Mononuclear cell (primary cell): ENCODE results near the gene SLC16A12. TPM values are rescaled to one million over a fixed set of nuclear protein-coding genes. Genes with fewer than 3 reads are reported as not detected.
"Not testable (repeated sequence)": the region's sequence is repeated elsewhere in the genome, so short reads cannot be mapped to it uniquely, and the experiment has no call there.

ENCODE experiments used
- H3K27me3 ChIP-seq: 2 replicates; pipeline ENCODE4 v1.6.0; 2011; ENCODE audit warnings: low read length, control low read depth; ENCODE audit not compliant: insufficient read depth
- H3K4me1 ChIP-seq: 2 replicates; pipeline ENCODE4 v1.5.1; 2011; ENCODE audit warnings: mild to moderate bottlenecking, low read length, control low read depth; ENCODE audit not compliant: insufficient read depth
- H3K4me3 ChIP-seq: 2 replicates; pipeline ENCODE4 v1.5.1; 2011; ENCODE audit warnings: mild to moderate bottlenecking, low read length, moderate library complexity
- H3K9me3 ChIP-seq: 2 replicates; pipeline ENCODE4 v1.5.1; 2011; ENCODE audit warnings: low read depth, mild to moderate bottlenecking, control low read depth, low read length
- total RNA-seq: library from RNA; depleted of rRNA; stranded (reverse); fragments of >200 nt; gene quantifications from one replicate; pipeline ENCODE4 v1.2.3, GENCODE V29; 2012

Gene SLC16A12
- total RNA-seq, 1 donor: not detected

DNA sequence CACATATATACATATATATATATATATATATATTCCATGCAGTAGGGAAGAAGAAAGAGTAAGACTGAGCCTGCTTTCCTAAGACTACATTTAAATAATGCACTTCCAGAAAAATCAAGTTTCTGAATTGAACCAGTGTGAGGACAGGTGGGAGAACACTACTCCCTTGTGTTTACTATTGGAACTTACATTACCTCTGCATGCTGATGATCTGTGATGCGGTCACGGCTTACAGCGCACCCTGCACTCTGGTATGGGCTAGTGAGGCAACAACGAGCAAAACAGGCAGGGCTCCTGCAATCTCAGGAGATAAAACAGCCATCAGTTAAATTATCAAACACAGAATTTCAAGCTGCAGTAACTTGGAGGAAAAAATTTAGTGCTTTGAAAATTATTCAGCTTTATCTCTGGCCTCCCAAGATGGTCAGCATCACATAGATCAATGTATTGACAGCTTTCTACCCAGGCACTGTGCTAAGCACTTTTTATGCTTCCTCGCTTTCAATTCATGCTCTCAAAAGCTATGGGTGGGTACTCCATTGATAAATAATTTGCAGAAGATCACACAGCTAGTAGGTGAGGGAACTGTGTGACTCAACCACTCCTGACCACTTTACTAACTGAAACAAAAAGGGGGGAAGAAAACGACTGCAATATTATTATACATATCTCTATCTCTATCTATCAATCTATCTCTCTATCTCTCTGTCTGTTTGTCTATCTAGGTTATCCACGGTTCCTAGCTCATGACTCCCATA, 20.5 kb upstream of the SLC16A12 start:
- Histone ChIP-seq H3K9me3 (no peaks in the 10 kb centered on the region), H3K27me3 (no peaks in the 10 kb centered on the region), H3K4me1 (no peaks in the 10 kb centered on the region), H3K4me3 (no peak overlapping the region)

DNA sequence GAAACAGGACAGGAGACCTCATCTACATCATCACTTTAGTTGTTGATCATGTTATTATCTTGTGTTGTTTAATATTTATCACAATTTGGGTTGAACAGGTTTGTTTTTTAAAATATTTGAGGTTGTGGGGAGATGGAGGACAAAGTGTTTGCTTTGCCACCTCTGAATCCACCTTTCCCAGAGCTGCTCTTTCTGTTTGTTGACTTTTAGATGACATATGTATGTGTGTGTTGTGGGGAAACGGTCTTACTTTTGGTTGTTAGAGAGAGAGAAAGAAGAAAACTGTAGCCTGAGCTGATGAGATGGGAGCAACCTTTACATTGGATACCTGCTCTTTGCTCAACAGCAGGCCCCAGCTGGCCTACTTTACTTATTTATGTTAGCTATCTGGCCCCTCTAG, 19.0 kb upstream of the SLC16A12 start:
- no peaks in the 10 kb centered on the region for H3K27me3 ChIP-seq
- no peaks in the 10 kb centered on the region for H3K9me3 ChIP-seq
- no peaks in the 10 kb centered on the region for H3K4me1 ChIP-seq
- H3K4me3 ChIP-seq: no peak overlapping the region

DNA sequence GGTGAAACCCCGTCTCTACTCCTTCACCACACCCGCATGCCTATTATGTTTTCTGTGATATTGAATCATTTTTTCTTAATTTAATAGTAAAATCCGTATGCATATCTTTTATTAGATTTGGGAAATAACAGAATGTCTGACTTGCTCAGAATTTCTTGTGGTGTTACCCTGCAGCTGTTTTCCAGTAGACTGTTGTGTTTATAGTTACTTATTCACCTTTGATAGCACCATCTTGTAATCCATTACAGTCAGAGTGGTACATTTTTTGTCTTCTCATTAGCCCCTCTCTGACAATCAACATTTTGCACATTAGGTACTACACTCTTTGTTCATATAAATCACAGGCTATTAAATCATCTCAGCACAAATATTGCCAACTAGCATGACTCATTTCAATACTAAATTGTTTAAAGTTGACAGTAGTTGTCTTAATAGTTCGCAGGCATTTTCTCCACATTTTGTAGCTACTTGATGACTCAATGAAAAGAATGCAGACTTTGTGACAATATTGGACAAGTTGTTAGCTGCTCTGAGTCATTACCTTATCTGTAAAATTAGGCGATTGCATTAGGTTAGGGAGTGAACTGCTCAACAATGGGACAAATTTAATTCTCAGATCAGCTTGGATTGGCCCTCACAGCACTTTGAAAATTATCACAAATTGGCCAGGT, 17.8 kb upstream of the SLC16A12 start:
- peaks cover 5% of the 10 kb centered on the region for H3K4me1 ChIP-seq
- no peak overlapping the region for H3K4me3 ChIP-seq
- no peaks in the 10 kb centered on the region for H3K9me3 ChIP-seq
- H3K27me3 ChIP-seq: no peaks in the 10 kb centered on the region

DNA sequence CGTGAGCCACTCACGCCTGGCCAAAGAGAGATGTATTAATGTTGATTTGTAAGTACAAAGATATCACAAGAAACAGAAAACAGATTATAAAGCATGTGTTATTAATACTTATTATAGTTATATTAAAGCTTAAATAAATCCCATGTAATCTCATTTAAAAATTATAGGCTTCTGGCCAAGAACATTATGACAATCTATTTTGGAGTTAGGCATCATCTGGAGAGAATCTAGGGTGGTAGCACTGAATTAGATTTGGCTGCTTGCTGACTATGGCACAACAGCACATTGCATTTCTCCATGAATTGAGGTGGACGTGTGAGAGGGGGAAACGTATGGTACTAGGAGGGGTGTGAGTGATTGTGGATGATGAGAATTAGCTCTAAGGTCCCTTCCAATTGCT, 16.8 kb upstream of the SLC16A12 start:
- Histone ChIP-seq H3K4me1 (peaks cover 5% of the 10 kb centered on the region), H3K9me3 (no peaks in the 10 kb centered on the region), H3K27me3 (no peaks in the 10 kb centered on the region)

DNA sequence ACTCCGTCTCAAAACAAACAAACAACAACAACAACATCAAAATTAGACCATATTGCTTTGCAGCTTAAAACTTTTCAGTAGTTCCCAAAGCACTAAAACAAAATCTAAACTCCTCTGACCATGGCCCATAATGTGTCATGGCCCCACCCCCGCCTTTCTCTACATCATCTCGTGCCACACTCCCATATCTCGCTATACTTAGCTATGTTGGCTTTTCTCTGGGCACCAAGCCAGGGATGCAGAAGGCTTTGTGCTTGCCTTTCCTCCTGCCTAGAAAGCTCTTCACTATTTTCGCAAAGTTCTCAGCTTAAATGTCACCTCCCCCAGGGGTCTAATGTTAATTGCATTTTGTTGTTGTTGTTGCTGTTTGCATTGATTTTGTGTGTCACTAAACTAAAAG, 15.1 kb upstream of the SLC16A12 start:
- H3K4me1 ChIP-seq: peaks cover 5% of the 10 kb centered on the region
- H3K27me3 ChIP-seq: no peaks in the 10 kb centered on the region
- no peaks in the 10 kb centered on the region for H3K9me3 ChIP-seq
- no peak overlapping the region for H3K4me3 ChIP-seq

More for the DNA sequence above, 16.8 kb upstream of the SLC16A12 start:
- no peak overlapping the region for H3K4me3 ChIP-seq

DNA sequence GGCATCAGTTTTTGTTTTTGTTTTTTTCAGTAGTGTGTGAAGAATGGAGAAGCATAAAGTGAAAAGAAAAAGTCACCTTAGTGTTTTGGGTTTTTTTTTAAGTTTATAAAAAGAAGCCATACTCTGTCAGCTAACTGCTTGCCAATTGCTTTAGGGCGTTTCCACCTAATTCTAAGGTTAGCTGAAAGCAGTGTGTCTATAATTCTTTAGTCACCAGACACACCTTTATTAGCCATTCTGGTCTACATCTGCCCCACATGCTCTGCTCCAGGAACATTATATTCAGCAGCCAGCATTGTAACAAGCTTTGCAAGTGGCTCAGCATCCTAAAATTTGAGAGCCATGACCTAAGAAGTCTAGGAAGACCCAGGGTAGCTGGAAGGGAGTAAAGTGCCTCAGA, 14.1 kb upstream of the SLC16A12 start:
- H3K4me1 ChIP-seq: peaks cover 5% of the 10 kb centered on the region
- no peak overlapping the region for H3K4me3 ChIP-seq
- H3K9me3 ChIP-seq: no peaks in the 10 kb centered on the region
- no peaks in the 10 kb centered on the region for H3K27me3 ChIP-seq

DNA sequence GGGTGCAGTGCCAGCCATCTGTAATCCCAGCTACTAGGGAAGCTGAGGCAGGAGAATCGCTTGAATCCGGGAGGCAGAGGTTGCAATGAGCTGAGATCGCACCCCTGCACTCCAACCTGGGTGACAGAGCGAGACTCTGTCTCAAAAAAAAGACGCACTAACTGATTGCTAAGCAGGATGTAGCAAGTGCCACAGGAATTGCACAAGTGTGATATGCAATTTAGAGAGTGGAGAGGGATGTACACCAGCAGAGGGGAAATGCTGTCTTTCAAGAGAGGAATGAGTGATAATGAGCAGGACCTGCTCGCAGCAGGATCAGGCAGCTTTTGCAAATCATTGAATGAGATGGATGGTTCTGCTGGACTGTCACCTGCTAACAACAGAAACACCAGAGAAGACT, 13.3 kb upstream of the SLC16A12 start:
- Histone ChIP-seq H3K27me3 (no peaks in the 10 kb centered on the region), H3K9me3 (no peaks in the 10 kb centered on the region), H3K4me3 (no peak overlapping the region), H3K4me1 (peaks cover 5% of the 10 kb centered on the region)

DNA sequence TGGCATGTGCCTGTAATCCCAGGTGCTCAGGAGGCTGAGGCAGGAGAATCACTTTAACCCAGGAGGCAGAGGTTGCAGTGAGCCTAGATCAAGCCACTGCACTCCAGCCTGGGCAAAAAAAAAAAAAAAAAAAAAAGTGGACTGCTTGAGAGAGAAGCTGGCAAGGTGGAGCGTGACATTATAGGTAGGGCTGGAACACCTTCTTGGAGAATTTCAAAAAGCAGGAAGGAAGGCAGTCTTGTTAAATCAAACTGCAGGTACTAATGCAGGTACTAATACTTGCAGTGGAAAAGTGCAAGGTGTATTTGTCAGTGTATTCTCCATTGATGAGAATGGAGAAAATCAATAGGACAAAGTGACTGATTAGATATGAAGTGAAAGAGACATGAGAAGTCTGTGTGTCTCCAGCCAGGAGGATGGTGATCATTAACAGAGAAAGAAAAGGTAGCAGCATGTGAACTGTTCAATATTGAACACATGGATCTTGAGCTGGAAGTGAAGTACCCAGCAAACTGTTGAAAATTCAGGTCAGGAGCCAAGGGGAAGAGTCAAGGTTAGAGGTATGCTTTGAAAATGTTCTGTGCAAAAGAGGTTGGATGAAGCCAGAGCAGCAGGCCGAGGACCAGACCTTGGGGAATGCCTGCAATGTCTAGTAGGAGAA, 12.6 kb upstream of the SLC16A12 start:
- Histone ChIP-seq H3K27me3 (no peaks in the 10 kb centered on the region), H3K4me1 (peaks cover 5% of the 10 kb centered on the region), H3K4me3 (no peak overlapping the region), H3K9me3 (no peaks in the 10 kb centered on the region)

DNA sequence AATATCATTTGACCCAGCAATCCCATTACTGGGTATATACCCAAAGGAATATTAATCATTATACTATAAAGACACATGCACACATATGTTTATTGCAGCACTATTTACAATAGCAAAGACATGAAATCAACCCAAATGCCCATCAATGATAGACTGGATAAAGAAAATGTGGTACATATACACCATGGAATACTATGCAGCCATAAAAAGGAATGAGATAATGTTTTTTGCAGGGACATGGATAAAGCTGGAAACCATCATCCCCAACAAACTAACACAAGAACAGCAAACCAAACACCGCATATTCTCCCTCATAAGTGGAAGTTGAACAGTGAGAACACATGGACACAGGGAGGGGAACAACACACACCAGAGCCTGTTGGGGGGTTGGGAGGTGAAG, 11.3 kb upstream of the SLC16A12 start:
- not testable (repeated sequence) for H3K9me3 ChIP-seq, H3K4me3 ChIP-seq, H3K4me1 ChIP-seq, H3K27me3 ChIP-seq

DNA sequence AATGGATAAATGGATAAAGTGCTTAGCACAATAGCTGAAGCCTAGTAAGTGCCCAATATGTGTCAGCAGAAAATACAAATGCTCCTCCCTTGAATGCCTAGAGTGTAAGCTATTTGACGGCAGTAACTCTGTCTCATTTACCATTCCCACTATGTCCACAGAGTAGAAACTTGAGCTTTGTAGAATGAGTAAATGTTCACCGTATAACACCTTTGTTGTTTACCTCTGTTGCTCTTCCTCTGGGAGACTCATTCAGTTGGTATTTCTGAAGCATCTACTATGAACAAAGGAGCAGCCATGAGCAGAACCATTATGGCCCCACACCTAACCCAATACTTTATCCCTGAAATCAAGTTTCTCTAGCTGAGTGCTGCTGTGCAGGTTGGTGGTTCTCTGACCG, 8.4 kb upstream of the SLC16A12 start:
- Histone ChIP-seq H3K4me3 (no peak overlapping the region), H3K9me3 (no peaks in the 10 kb centered on the region), H3K4me1 (peaks cover 4% of the 10 kb centered on the region), H3K27me3 (peaks cover 3% of the 10 kb centered on the region)

DNA sequence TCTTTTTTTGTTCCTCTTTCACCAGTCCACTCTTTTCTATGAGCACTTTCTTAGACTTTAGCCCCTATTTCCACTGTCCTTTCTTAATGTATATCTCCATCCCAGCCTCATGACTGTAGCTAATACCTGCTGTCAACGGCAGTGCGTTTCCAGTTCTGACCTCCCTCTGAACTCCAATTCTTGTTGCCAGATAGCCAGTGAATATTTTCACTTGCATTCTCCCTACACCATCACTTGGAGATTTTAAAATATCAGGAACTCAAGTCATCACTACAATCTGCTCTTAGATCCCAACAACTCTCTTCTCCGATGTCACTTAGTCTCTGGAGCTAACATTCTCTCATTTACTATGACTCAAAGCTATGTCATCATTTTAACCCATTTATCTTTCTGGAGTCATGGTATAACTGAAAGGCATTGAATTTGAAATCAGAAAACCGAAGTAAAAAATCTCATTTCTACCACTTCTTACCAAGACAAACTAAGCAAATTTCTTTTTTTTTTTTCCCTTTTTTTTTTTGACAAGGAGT, 5.1 kb upstream of the SLC16A12 start:
- Histone ChIP-seq H3K9me3 (no peaks in the 10 kb centered on the region), H3K27me3 (peaks cover 33% of the 10 kb centered on the region), H3K4me1 (no peaks in the 10 kb centered on the region), H3K4me3 (no peak overlapping the region)

DNA sequence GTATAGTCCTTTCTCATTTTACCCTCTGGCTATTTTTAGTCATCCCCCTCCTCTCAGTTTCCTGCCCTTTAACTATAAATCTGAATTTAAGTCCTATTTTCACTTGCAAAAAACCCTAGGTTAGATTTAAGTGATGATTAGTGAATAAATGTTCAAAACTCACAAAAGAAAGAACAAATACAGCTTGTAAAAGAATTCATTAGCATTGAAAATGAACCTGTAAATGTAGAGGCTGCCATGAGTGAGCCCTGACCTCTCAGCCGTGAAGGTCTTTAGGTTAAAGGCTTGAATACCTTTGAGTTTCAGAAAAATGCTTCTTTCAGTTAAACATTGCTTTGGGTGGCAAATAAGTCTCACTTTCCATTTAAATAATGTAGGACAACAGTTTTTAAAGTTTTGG, 2.0 kb upstream of the SLC16A12 start:
- Histone ChIP-seq H3K4me3 (no peak overlapping the region), H3K4me1 (peaks cover 3% of the 10 kb centered on the region), H3K9me3 (no peaks in the 10 kb centered on the region), H3K27me3 (peaks cover 63% of the 10 kb centered on the region)

DNA sequence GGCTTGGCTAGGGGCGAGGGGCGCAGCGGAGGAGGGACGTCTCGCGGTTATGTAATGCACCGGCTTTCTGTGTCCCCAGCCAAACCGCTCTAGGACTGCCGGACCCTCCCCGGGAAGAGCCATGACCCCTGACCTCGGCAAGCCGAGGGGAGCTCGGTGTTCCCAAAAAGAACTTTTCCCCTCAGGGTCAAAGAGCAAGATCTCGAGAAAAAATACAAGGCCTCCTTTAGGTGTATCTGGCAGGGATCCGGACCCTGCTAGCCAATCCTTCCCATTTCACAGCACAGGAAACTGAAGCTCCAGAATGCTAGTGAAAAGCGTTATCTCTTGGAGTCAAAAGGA, 590 bp upstream of the SLC16A12 start:
- Histone ChIP-seq H3K4me3 (no peak overlapping the region), H3K9me3 (no peaks in the 10 kb centered on the region), H3K4me1 (peaks cover 3% of the 10 kb centered on the region), H3K27me3 (peaks cover 76% of the 10 kb centered on the region)

DNA sequence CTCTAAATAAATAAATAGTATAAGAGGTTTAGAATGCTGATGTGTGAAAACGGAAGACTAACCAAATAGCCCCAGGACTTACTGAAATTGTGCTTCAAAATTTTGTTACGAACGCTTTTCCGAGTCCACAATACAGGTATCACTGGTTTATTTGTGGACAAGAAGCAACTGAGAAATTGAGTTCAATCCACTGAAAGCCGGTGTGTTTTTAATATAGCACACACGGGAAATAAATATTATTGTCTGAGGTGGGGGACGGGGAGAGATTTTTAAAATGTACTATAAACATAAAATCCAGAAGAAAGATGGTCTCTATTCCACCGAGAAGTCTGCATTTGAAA, 598 bp downstream of the SLC16A12 start:
- Histone ChIP-seq H3K27me3 (peaks cover 80% of the 10 kb centered on the region), H3K4me1 (peaks cover 3% of the 10 kb centered on the region), H3K4me3 (no peak overlapping the region), H3K9me3 (no peaks in the 10 kb centered on the region)

DNA sequence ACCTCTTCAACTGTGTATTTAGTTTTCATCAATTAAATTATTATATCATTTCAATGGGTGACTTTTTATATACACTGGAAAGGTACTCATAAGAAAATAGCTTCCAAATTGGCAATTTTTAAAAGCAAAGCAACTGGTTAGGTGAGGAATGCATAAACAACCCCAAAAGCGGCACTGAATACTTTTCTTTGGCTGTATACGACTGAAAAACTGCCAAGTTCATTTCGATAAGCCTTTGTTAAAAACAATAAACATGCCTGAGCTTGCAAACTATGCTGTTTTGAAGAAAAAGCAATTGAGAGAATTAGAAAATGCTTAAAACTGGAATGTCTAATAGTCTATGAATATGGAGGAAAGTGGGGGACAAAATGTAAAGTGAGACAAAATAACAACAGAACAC, 2.9 kb downstream of the SLC16A12 start:
- Histone ChIP-seq H3K27me3 (peaks cover 73% of the 10 kb centered on the region), H3K4me3 (no peak overlapping the region), H3K9me3 (no peaks in the 10 kb centered on the region), H3K4me1 (peaks cover 3% of the 10 kb centered on the region)
